ENCODE data around the gene DAND5.

The DAND5 gene

GRCh38 chr19:12969292-12969988 is at the start of gene DAND5:
Gene DAND5, plus strand, starts transcription at chr19:12969576. Its CDS starts 85 bp downstream, at chr19:12969661.
- DNase-seq, result no peak

GRCh38 chr19:12921047-12921446 is 48.3 kb upstream of the DAND5 start:
- no peak for DNase-seq

GRCh38 chr19:12922959-12923358 is 46.4 kb upstream of the DAND5 start:
- no peak for DNase-seq

GRCh38 chr19:12924621-12925310 is 44.6 kb upstream of the DAND5 start:
- no peak for DNase-seq

GRCh38 chr19:12930002-12930645 is 39.3 kb upstream of the DAND5 start:
- no peak for DNase-seq

GRCh38 chr19:12932392-12933286 is 36.7 kb upstream of the DAND5 start:
- no peak for DNase-seq

- peak; percentile 46 for DNase-seq
Observed at GRCh38 chr19:12933287-12934072, 35.9 kb upstream of the DAND5 start, which contains the start of gene FARSA. Gene FARSA, minus strand, starts transcription at chr19:12933711. Its CDS starts 15 bp downstream, at chr19:12933696.

GRCh38 chr19:12935071-12935470 is 34.3 kb upstream of the DAND5 start:
- DNase-seq, result no peak

GRCh38 chr19:12936582-12936981 is 32.8 kb upstream of the DAND5 start:
- no peak for DNase-seq

- no peak for DNase-seq
Observed at GRCh38 chr19:12937093-12937926, 32.1 kb upstream of the DAND5 start.

- DNase-seq, result peak; percentile 92
Observed at GRCh38 chr19:12937927-12938778, 31.2 kb upstream of the DAND5 start, which contains the start of gene CALR. Gene CALR, plus strand, starts transcription at chr19:12938609. Its CDS starts 71 bp downstream, at chr19:12938680.

GRCh38 chr19:12938779-12939601 is 30.4 kb upstream of the DAND5 start:
- DNase-seq, result no peak

- no peak for DNase-seq
Observed at GRCh38 chr19:12939975-12940423, 29.4 kb upstream of the DAND5 start.

- DNase-seq, result no peak
Observed at GRCh38 chr19:12940897-12941296, 28.5 kb upstream of the DAND5 start.

GRCh38 chr19:12943437-12944044 is 25.8 kb upstream of the DAND5 start:
- DNase-seq, result no peak

GRCh38 chr19:12944104-12944674 is 25.2 kb upstream of the DAND5 start:
- no peak for DNase-seq

GRCh38 chr19:12945479-12946091 is 23.8 kb upstream of the DAND5 start, which contains the start of gene RAD23A:
Gene RAD23A, plus strand, starts transcription at chr19:12945862. Its CDS starts 87 bp downstream, at chr19:12945949.
- peak; percentile 82 for DNase-seq
